ENCODE measurements around the gene PSKH1.

The PSKH1 gene

GRCh38 chr16:67926181-67926750, 33.2 kb downstream of the PSKH1 start:
- Mint-ChIP-seq H3K27me3 (ENCODE audit: low read depth) (no peaks in the 10 kb centered on the region), H3K9me3 (no peaks in the 10 kb centered on the region), H3K36me3 (ENCODE audit: low read depth) (no peaks in the 10 kb centered on the region), H3K4me1 (peaks cover 5% of the 10 kb centered on the region), H3K27ac (no peak overlapping the region), H3K4me3 (no peak overlapping the region)
- TF ChIP-seq CTCF (IDR thresholded peaks at IDR 0.05; ENCODE audit: unreplicated experiment in 3 of 3): no peak

GRCh38 chr16:67927131-67927941, 34.3 kb downstream of the PSKH1 start:
- no peak overlapping the region for H3K4me3 Mint-ChIP-seq
- peaks cover 5% of the 10 kb centered on the region for H3K4me1 Mint-ChIP-seq
- no peak overlapping the region for H3K27ac Mint-ChIP-seq
- no peaks in the 10 kb centered on the region for H3K27me3 Mint-ChIP-seq (ENCODE audit: low read depth)
- H3K9me3 Mint-ChIP-seq: no peaks in the 10 kb centered on the region
- TF ChIP-seq CTCF (IDR thresholded peaks at IDR 0.05; ENCODE audit: unreplicated experiment in 3 of 3): no peak
- H3K36me3 Mint-ChIP-seq (ENCODE audit: low read depth): no peaks in the 10 kb centered on the region

GRCh38 chr16:67928147-67928546, 35.1 kb downstream of the PSKH1 start:
- Mint-ChIP-seq H3K36me3 (ENCODE audit: low read depth) (no peaks in the 10 kb centered on the region), H3K4me1 (peaks cover 1% of the 10 kb centered on the region), H3K4me3 (no peak overlapping the region), H3K9me3 (no peaks in the 10 kb centered on the region), H3K27me3 (ENCODE audit: low read depth) (no peaks in the 10 kb centered on the region), H3K27ac (no peak overlapping the region)
- no peak for TF ChIP-seq CTCF (IDR thresholded peaks at IDR 0.05; ENCODE audit: unreplicated experiment in 3 of 3)

GRCh38 chr16:67928561-67929364, 35.7 kb downstream of the PSKH1 start:
- peak; percentile 73 to 83 (median 80) for TF ChIP-seq CTCF (IDR thresholded peaks at IDR 0.05; ENCODE audit: unreplicated experiment in 3 of 3)
- Mint-ChIP-seq H3K4me1 (peaks cover under 1% of the 10 kb centered on the region), H3K27ac (no peak overlapping the region), H3K36me3 (ENCODE audit: low read depth) (no peaks in the 10 kb centered on the region), H3K9me3 (no peaks in the 10 kb centered on the region), H3K4me3 (no peak overlapping the region), H3K27me3 (ENCODE audit: low read depth) (no peaks in the 10 kb centered on the region)

- TF ChIP-seq CTCF (IDR thresholded peaks at IDR 0.05; ENCODE audit: unreplicated experiment in 3 of 3): no peak
- Mint-ChIP-seq H3K4me1 (peaks cover 14% of the 10 kb centered on the region), H3K4me3 (no peak overlapping the region), H3K9me3 (no peaks in the 10 kb centered on the region), H3K27me3 (ENCODE audit: low read depth) (no peaks in the 10 kb centered on the region), H3K36me3 (ENCODE audit: low read depth) (no peaks in the 10 kb centered on the region), H3K27ac (no peak overlapping the region)
Observed at GRCh38 chr16:67930191-67930590, 37.1 kb downstream of the PSKH1 start.
